Chondrocyte (in vitro differentiated cells): ENCODE data around the gene PRSS21. TPM values are rescaled to one million over a fixed set of nuclear protein-coding genes. Genes with fewer than 3 reads are reported as not detected.

Source experiments
- DNase-seq: peaks from one replicate; pipeline ENCODE4 v3.0.0; 2021; ENCODE audit warnings: mixed read lengths, low spot score
- H3K27ac Mint-ChIP-seq: one replicate; pipeline ENCODE4 v1.8.0; 2021; ENCODE audit warnings: mild to moderate bottlenecking, moderate library complexity, mixed read lengths; ENCODE audit not compliant: unreplicated experiment
- H3K27me3 Mint-ChIP-seq: 2 replicates; pipeline ENCODE4 v1.8.0; 2021; ENCODE audit warnings: low read depth, mixed read lengths
- H3K36me3 Mint-ChIP-seq: 2 replicates; pipeline ENCODE4 v1.8.0; 2021; ENCODE audit warnings: low read depth, mixed read lengths
- H3K4me1 Mint-ChIP-seq: 2 replicates; pipeline ENCODE4 v1.8.0; 2021; ENCODE audit warnings: low read depth, mild to moderate bottlenecking, mixed read lengths
- H3K4me3 Mint-ChIP-seq: one replicate; pipeline ENCODE4 v1.8.0; 2021; ENCODE audit warnings: mild to moderate bottlenecking, moderate library complexity, mixed read lengths; ENCODE audit not compliant: unreplicated experiment
- H3K9me3 Mint-ChIP-seq: 2 replicates; pipeline ENCODE4 v1.8.0; 2021; ENCODE audit warnings: low read depth, mixed read lengths
- total RNA-seq: library from RNA; stranded (reverse); gene quantifications from 3 replicates; pipeline ENCODE4 v1.2.1, GENCODE V29; 2021
- TF ChIP-seq, protein P1 (sequence below): fragments of 200-600 bp; sonication (generic); IDR thresholded peaks from 2 replicates; pipeline ENCODE4 v1.5.0; 2021; ENCODE audit warnings: antibody characterized with exemption, mild to moderate bottlenecking, moderate library complexity

PRSS21 gene
- total RNA-seq, 1 donor from 2014 or later = not detected

DNA sequence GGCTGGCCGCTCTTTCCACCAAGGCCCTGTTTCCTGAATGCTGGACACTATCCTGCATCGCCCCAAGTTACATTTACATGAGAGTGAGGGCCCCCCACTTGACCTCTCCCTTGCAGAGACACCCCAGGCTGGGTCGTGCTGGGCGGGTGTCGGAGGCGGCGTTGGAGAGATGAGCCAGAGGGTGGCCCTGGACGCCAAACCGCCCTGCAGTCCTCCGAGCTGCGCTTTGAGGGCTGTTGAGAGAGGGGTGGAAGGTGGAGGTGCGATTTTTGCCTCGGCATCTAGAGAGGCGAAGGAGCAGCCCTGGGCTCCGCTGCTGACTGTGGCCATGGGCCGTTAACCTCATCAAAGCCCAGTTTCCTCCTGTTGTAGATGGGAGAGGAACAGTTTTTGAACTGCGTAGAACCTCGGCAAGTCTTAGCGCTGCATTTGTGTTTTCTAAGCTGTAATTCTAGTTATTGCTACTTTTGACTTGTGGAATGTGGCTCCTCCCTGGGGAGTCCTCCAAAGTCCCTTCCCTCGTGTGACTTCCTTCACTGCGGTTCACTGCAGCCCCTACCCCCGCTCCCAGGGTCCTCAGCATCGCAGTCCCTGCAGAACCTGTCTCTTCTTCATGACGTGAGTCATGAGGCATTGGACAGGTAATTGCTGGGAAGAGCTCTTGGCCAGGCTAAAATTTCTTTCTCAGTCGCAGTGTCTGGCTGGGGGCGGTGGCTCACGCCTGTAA is 39.0 kb upstream of the PRSS21 start:
- no peak for DNase-seq
- Mint-ChIP-seq H3K4me3 (peak overlapping the region; percentile 87), H3K9me3 (no peaks in the 10 kb centered on the region)

DNA sequence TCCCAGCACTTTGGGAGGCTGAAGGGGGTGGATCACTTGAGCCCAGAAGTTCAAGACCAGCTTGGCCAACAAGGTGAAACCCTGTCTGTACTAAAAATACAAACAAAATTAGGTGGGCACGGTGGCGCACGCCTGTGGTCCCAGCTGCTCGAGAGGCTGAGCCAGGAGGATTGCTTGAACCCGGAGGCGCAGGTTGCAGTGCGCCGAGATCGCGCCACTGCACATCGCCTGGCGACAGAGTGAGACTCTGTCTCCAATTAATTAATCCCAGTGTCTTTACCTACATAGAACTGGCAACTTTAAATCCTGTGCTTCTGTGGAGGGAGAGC is 38.4 kb upstream of the PRSS21 start:
- Mint-ChIP-seq H3K9me3 (no peaks in the 10 kb centered on the region), H3K36me3 (no peaks in the 10 kb centered on the region), H3K4me3 (peak overlapping the region; percentile 87), H3K27ac (peak overlapping the region; percentile 95), H3K4me1 (peaks cover 30% of the 10 kb centered on the region), H3K27me3 (no peaks in the 10 kb centered on the region)
- TF ChIP-seq, protein P1, sequence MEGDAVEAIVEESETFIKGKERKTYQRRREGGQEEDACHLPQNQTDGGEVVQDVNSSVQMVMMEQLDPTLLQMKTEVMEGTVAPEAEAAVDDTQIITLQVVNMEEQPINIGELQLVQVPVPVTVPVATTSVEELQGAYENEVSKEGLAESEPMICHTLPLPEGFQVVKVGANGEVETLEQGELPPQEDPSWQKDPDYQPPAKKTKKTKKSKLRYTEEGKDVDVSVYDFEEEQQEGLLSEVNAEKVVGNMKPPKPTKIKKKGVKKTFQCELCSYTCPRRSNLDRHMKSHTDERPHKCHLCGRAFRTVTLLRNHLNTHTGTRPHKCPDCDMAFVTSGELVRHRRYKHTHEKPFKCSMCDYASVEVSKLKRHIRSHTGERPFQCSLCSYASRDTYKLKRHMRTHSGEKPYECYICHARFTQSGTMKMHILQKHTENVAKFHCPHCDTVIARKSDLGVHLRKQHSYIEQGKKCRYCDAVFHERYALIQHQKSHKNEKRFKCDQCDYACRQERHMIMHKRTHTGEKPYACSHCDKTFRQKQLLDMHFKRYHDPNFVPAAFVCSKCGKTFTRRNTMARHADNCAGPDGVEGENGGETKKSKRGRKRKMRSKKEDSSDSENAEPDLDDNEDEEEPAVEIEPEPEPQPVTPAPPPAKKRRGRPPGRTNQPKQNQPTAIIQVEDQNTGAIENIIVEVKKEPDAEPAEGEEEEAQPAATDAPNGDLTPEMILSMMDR = no peak
- no peak for DNase-seq

More for the DNA sequence above, 39.0 kb upstream of the PRSS21 start:
- Mint-ChIP-seq H3K4me1 (peaks cover 30% of the 10 kb centered on the region), H3K36me3 (peaks cover 2% of the 10 kb centered on the region), H3K27me3 (no peaks in the 10 kb centered on the region), H3K27ac (peak overlapping the region; percentile 95)
- TF ChIP-seq, protein P1 = no peak

DNA sequence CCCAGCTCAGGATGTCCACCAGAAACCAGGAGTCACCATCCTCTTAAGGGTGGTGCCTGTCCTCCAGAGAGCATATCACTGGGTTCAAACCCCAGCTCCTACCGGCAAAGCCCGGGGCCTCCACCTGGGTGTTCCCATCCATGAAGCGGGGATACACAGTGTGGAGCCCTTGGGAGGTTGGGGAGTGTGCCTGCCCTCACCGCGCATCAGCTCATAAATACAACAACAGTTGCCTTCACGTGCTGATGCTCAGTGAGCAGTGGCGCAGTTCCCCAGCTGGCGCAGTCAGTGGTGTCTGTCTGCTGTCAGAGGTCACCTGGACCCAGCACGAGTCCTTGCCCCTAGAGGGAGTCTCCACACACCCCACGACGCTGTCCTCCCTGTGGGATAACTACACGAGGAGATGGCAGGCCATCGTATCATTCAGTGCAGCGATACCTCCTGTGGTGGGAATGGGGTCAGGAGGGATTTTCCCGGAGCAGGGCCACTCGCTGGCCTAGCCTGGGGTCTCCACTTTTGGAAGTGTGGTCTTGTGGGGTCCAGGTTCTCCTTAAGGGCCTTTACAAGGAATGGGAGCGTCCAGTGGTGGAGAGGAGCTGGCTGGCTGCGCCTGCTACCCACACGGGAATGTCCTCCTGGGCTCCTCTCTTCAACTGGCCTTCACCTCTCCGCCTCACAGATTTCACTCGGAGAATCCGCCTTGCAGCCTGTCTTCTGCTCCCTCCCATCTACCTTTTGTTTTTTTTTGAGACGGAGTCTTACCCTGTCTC is 37.7 kb upstream of the PRSS21 start:
- Mint-ChIP-seq H3K27ac (no peak overlapping the region), H3K36me3 (no peaks in the 10 kb centered on the region), H3K27me3 (no peaks in the 10 kb centered on the region), H3K9me3 (no peaks in the 10 kb centered on the region), H3K4me3 (no peak overlapping the region), H3K4me1 (peaks cover 30% of the 10 kb centered on the region)
- no peak for DNase-seq
- TF ChIP-seq, protein P1 = no peak

DNA sequence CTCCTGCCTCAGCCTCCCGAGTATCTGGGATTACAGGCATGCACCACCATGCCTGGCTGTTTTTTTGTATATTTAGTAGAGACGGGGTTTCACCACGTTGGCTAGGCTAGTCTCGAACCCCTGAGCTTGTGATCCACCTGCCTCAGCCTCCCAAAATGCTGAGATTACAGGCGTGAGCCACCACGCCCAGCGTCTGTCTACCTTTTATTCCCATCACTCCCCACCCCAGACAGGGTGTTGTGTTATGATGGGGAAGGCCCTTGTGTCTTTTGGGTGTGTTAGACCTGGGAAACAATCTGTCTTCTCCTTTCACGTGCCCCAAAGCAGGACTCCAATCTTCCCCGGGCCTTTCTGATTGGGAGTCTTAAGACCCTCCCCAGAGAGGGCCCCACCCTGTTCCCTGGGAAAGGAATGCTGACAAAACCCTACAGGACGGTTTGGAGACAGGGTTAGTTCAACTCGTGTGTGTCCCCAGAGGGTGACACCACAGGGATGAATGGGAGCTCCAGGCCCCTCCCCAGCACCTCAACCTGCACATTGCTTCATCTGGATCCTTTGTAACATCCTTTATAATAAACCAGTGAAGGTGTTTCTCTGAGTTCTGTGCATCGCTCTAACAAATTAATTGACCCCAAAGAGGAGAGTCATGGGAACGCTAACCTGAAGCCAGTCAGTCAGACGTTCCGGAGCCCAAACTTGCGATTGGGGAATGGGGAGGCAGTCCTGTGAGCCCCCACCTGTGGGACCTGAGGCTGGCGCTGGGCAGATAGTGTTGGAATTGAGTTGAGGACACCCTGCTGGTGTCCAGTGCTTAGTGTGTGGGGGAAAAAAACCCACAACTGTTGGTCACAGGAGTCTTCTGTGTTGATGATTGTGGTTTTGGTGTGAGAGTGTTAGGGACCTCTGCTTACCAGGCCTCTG is 36.8 kb upstream of the PRSS21 start:
- H3K27me3 Mint-ChIP-seq = no peaks in the 10 kb centered on the region
- TF ChIP-seq, protein P1 = no peak
- no peak overlapping the region for H3K4me3 Mint-ChIP-seq
- no peak overlapping the region for H3K27ac Mint-ChIP-seq
- peak; percentile 42 for DNase-seq
- H3K4me1 Mint-ChIP-seq = peaks cover 23% of the 10 kb centered on the region
- no peaks in the 10 kb centered on the region for H3K36me3 Mint-ChIP-seq
- no peaks in the 10 kb centered on the region for H3K9me3 Mint-ChIP-seq
